B cell (primary cell): ENCODE measurements around the gene KMT2A. TPM values are rescaled to one million over a fixed set of nuclear protein-coding genes. Genes with fewer than 3 reads are reported as not detected.

Source experiments
- ATAC-seq: fragments of 200-7000 bp; cut with Tn5 transposase; one replicate; pipeline ENCODE4 v1.10.0; 2021; ENCODE audit warnings: low read depth, mild to moderate bottlenecking, moderate number of reproducible peaks, moderate library complexity
- CTCF ChIA-PET: fragments of 350-600 bp; sonication (Branson Sonifier 250); formaldehyde crosslinking; loops from one replicate; lab custom pipeline; 2021; ENCODE audit warnings: antibody characterized with exemption, inconsistent platforms; lab: Charles Lee
- POLR2A ChIA-PET: fragments of 350-600 bp; sonication (Branson Sonifier 250); formaldehyde crosslinking; loops from one replicate; lab custom pipeline; 2021; ENCODE audit warnings: antibody characterized with exemption; lab: Charles Lee
- DNase-seq: peaks from one replicate; pipeline ENCODE4 v3.0.0; 2013
- H2AFZ ChIP-seq: 2 replicates; pipeline ENCODE4 v1.6.1; 2012; ENCODE audit warnings: mild to moderate bottlenecking, low read depth, low read length; ENCODE audit not compliant: insufficient read depth, poor library complexity, severe bottlenecking
- H3K27ac ChIP-seq, 2 donors: 1 replicate in 1 of 2; 2 replicates in 1 of 2; pipeline ENCODE4 v1.5.1; 2012 to 2013; ENCODE audit warnings: low read length in 2 of 2, mild to moderate bottlenecking in 2 of 2, moderate library complexity in 1 of 2
- H3K27me3 ChIP-seq, 4 experiments: fragments of 200-600 bp in 1 of 4; sonication (generic) in 1 of 4; replicated peaks in 1 of 4; 1 replicate in 2 of 4; 2 replicates in 2 of 4; pipeline versions ENCODE4 v1.6.1 to v1.7.0; 2013 to 2016; ENCODE audit warnings: low read length in 3 of 4, mild to moderate bottlenecking in 2 of 4, mixed read lengths in 1 of 4, moderate library complexity in 1 of 4; ENCODE audit not compliant: insufficient read depth in 4 of 4, control insufficient read depth in 3 of 4; ENCODE audit errors: control extremely low read depth in 1 of 4
- H3K36me3 ChIP-seq, 2 experiments: replicated peaks in 1 of 2; 1 replicate in 1 of 2; 2 replicates in 1 of 2; pipeline versions ENCODE4 v1.6.1 to v1.7.1; 2013; ENCODE audit warnings: low read length in 1 of 2; ENCODE audit not compliant: insufficient read depth in 2 of 2, control insufficient read depth in 1 of 2; ENCODE audit errors: control extremely low read depth in 1 of 2, extremely low read depth in 1 of 2
- H3K4me1 ChIP-seq, 2 donors: fragments of 200-600 bp in 1 of 2; sonication (generic) in 1 of 2; 1 replicate in 1 of 2; 2 replicates in 1 of 2; pipeline versions ENCODE4 v1.5.1 to v1.6.1; 2013 to 2017; ENCODE audit warnings: low read length in 2 of 2; ENCODE audit not compliant: control insufficient read depth in 2 of 2, insufficient read depth in 2 of 2
- H3K4me2 ChIP-seq: replicated peaks from 2 replicates; pipeline ENCODE3; 2012; ENCODE audit warnings: mild to moderate bottlenecking, low read depth, low read length; ENCODE audit not compliant: poor library complexity, severe bottlenecking
- H3K4me3 ChIP-seq, 5 experiments: fragments of 200-600 bp in 1 of 5; sonication (generic) in 1 of 5; 1 replicate in 3 of 5; 2 replicates in 2 of 5; pipeline versions ENCODE4 v1.5.1 to v1.7.0; 2011 to 2016; ENCODE audit warnings: low read length in 4 of 5, mild to moderate bottlenecking in 4 of 5, low read depth in 2 of 5, control low read depth in 1 of 5, moderate library complexity in 1 of 5; ENCODE audit not compliant: insufficient read depth in 1 of 5; ENCODE audit errors: control extremely low read depth in 1 of 5, extremely low read depth in 1 of 5
- H3K79me2 ChIP-seq: fragments of 200-600 bp; sonication (generic); one replicate; pipeline ENCODE4 v1.6.0; 2016; ENCODE audit warnings: low read length; ENCODE audit not compliant: control insufficient read depth, insufficient read depth
- H3K9ac ChIP-seq: fragments of 200-600 bp; sonication (generic); 2 replicates; pipeline ENCODE4 v1.6.1; 2017; ENCODE audit warnings: mild to moderate bottlenecking, low read length, moderate library complexity
- H3K9me3 ChIP-seq, 3 donors: one replicate each; pipeline versions ENCODE4 v1.6.1 to v1.7.1; 2013; ENCODE audit warnings: low read length in 2 of 3; ENCODE audit not compliant: control insufficient read depth in 2 of 3, insufficient read depth in 1 of 3; ENCODE audit errors: control extremely low read depth in 1 of 3
- H4K20me1 ChIP-seq: 2 replicates; pipeline ENCODE4 v1.6.0; 2012; ENCODE audit warnings: mild to moderate bottlenecking, low read length; ENCODE audit not compliant: insufficient read depth, control insufficient read depth, poor library complexity, severe bottlenecking
- H3K27ac Mint-ChIP-seq: one replicate; pipeline ENCODE4 v1.8.0; 2021; ENCODE audit warnings: mixed read lengths
- H3K27me3 Mint-ChIP-seq: one replicate; pipeline ENCODE4 v1.8.0; 2021; ENCODE audit warnings: mixed read lengths
- H3K4me1 Mint-ChIP-seq: one replicate; pipeline ENCODE4 v1.8.0; 2021; ENCODE audit warnings: mixed read lengths
- H3K4me3 Mint-ChIP-seq: one replicate; pipeline ENCODE4 v1.8.0; 2021; ENCODE audit warnings: mixed read lengths
- H3K9me3 Mint-ChIP-seq: one replicate; pipeline ENCODE4 v1.8.0; 2022; ENCODE audit warnings: mixed read lengths; ENCODE audit not compliant: insufficient read depth
- EZH2 ChIP-seq: IDR thresholded peaks from 2 replicates; pipeline ENCODE4 v1.6.1; 2012; ENCODE audit warnings: borderline replicate concordance, low read depth, mild to moderate bottlenecking, moderate library complexity, low read length; ENCODE audit not compliant: insufficient read depth, poor library complexity, severe bottlenecking
- WGBS: methylation state at CpG from one replicate; pipeline ENCODE4 v1.1.5; 2013; ENCODE audit warnings: missing lambda C conversion rate; ENCODE audit not compliant: insufficient coverage; 5-methylcytosine and 5-hydroxymethylcytosine counted together
- intact Hi-C: fragments of 100-400 bp; cut with micrococcal nuclease; formaldehyde crosslinking; loops from one replicate; pipeline ENCODE4 v1.10.0; 2022
- polyA plus RNA-seq: library from polyadenylated mRNA; depleted of rRNA; stranded (reverse); fragments of >200 nt; gene quantifications from 2 replicates; pipeline ENCODE4 v1.2.3, GENCODE V29; 2012
- total RNA-seq, 2 donors: library from RNA; stranded (reverse); fragments of 120-200 nt in 1 of 2; gene quantifications; 1 replicate in 1 of 2; 2 replicates in 1 of 2; pipeline versions ENCODE4 v1.2.3 to v1.2.4, GENCODE V29; 2013 to 2022
- TF ChIP-seq, protein P1 (sequence below): fragments of 200-600 bp; IDR thresholded peaks from one replicate; pipeline ENCODE4 v1.8.0; 2022; ENCODE audit warnings: antibody characterized with exemption, mild to moderate bottlenecking

Gene KMT2A
- total and polyA plus RNA-seq, 2 donors (not counting 1 experiment from before 2014, with no cell fraction given), result 32.1 to 175 TPM

GRCh38 chr11:118437208-118438125, 1.2 kb downstream of the KMT2A start:
- H3K9me3 ChIP-seq, result no peaks in the 10 kb centered on the region
- peaks cover 35 to 36% of the 10 kb centered on the region in 2 donors for H3K4me1 ChIP-seq
- peaks cover 56% of the 10 kb centered on the region for H3K4me1 Mint-ChIP-seq
- peak overlapping the region; percentile 95 for H3K27ac Mint-ChIP-seq
- peak overlapping the region; percentile 79 for H2AFZ ChIP-seq
- intact Hi-C loops, result loop anchor here (2.0 to 10.0 kb wide), 7 partner anchors 51 to 620 kb away; partner anchors contain the start of genes ARCN1, DDX6, MPZL3 and TMEM25
- H3K36me3 ChIP-seq, result peaks cover 0 to 7% of the 10 kb centered on the region in 2 experiments
- H3K27me3 ChIP-seq, result no peaks in the 10 kb centered on the region
- H3K27me3 Mint-ChIP-seq, result no peaks in the 10 kb centered on the region
- TF ChIP-seq, protein P1, sequence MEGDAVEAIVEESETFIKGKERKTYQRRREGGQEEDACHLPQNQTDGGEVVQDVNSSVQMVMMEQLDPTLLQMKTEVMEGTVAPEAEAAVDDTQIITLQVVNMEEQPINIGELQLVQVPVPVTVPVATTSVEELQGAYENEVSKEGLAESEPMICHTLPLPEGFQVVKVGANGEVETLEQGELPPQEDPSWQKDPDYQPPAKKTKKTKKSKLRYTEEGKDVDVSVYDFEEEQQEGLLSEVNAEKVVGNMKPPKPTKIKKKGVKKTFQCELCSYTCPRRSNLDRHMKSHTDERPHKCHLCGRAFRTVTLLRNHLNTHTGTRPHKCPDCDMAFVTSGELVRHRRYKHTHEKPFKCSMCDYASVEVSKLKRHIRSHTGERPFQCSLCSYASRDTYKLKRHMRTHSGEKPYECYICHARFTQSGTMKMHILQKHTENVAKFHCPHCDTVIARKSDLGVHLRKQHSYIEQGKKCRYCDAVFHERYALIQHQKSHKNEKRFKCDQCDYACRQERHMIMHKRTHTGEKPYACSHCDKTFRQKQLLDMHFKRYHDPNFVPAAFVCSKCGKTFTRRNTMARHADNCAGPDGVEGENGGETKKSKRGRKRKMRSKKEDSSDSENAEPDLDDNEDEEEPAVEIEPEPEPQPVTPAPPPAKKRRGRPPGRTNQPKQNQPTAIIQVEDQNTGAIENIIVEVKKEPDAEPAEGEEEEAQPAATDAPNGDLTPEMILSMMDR, result no peak
- TF ChIP-seq EZH2, result no peak
- H3K27ac ChIP-seq, result peak overlapping the region; percentile 83 to 94
- H3K9me3 Mint-ChIP-seq, result no peaks in the 10 kb centered on the region
- peaks cover 59% of the 10 kb centered on the region for H3K79me2 ChIP-seq
- peaks cover 53% of the 10 kb centered on the region for H4K20me1 ChIP-seq
- peak overlapping the region; percentile 95 for H3K4me2 ChIP-seq
- H3K4me3 ChIP-seq, result peak overlapping the region; percentile 70 to 89 (median 80)
- H3K9ac ChIP-seq, result peak overlapping the region; percentile 77
- DNase-seq (peak; percentile 55), ATAC-seq (no peak)
- WGBS, result 0% methylated on average over 18 of the region's 28 CpGs
- ChIA-PET CTCF (interaction anchor here (0.8 to 0.9 kb wide), 2 partner anchors 137 to 239 kb away, joined by 3 read pairs; no protein-coding TSS in a partner anchor), POLR2A (interaction anchor here (0.6 kb wide), 1 partner anchor 517 kb away, joined by 3 read pairs; no protein-coding TSS in a partner anchor)
- peak overlapping the region; percentile 96 for H3K4me3 Mint-ChIP-seq
